GM11168 (cell line): ENCODE measurements around the gene GABBR1.

Experiments
- in situ Hi-C: fragments of 300-500 bp; cut with MboI; formaldehyde crosslinking; loops from one replicate; pipeline ENCODE4 v1.12.0; 2022; ENCODE audit warnings: low sequenced_read_pairs; ENCODE audit not compliant: unreplicated experiment

GABBR1 gene

DNA sequence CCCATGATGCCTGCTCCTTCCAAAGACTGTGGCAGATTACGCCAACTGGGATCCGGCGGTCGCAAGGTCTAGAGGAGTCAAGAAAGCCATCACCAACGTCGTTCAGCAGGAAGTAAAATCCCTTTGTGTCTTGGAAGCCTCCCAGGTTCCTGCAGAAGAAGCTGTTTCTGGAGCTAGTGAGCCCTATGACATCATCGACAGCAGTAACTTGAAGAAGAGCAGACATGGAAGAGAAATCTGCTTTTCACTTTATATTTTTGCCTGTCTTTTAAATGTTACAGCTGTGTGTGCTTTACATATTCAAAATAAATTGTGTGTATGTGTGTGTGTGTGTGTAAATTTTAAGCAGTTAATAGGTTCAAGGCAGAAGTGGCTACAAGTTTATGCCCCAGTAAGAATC, 55.4 kb downstream of the GABBR1 start:
- in situ Hi-C loops: no loop called here

DNA sequence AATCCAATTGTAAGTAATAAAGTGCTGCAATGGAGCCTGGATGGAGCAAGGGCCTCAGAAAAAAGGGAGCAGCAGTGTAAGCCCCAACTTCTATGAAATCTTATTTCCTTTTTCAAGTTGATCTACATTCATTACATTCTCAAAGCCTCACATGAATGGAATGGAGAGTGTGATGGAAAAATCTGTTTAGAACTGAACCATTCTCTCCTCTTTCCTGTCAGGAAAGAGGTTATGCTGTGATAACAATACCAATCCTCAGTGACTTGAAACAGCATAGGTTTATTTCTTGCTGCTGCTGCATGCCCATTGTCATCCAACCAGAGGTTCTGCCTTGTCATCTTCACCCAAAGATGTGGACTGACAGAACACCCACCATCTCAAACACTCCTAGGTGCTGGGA, 56.9 kb downstream of the GABBR1 start:
- in situ Hi-C loops: no loop called here

DNA sequence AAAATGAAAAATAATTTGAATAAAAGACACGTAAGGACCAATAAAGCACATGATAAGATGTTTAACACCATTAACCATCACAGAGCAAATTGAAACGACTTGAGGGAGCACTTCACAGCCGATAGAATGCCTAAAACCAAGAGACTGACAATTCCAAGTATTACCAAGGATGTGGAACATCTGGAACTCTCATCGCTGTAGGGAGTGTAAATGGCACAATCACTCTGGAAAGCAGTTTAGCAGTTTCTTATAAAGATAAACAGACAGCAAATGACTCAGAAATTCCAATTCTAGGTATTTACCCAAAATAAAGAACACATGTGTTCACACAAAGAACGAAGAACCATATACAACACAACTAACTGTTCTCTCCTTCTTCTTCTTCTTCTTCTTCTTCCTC, 65.0 kb downstream of the GABBR1 start:
- in situ Hi-C loops: no loop called here

DNA sequence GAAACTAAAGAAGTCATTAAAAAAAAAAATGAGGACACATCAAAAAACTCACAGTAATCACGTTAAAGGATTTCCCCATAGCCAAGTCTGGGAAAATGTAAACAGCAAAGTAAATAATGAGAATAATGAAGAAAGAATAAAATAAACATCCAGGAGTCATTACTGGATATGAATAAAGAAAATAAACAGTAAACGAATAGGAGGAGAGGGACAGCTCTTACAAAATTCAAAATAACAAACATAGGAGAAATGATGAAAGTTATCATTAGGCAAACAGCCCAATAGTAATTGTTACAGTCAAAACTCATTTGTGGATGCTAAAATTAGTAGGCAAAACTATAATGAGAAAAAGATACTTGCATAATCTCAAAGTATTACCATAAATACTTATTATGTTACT, 65.4 kb downstream of the GABBR1 start:
- in situ Hi-C loops: no loop called here

DNA sequence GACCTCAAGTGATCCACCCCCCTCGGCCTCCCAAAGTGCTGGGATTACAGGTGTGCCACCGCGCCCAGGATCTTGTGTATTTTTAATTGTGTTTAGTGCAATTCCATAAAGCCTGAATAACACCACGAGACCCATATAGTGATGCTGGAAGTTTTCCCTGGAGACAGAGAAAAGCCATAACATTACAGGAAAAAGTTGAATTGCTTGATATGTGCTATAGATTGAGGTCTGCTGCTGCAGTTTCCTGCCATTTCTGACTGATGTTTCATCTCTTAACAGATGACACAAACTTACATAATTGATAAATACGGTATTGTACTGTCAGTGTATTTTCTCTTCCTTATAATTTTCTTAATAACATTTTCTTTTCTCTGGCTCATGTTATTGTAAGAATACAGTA, 66.1 kb downstream of the GABBR1 start:
- in situ Hi-C loops: no loop called here

DNA sequence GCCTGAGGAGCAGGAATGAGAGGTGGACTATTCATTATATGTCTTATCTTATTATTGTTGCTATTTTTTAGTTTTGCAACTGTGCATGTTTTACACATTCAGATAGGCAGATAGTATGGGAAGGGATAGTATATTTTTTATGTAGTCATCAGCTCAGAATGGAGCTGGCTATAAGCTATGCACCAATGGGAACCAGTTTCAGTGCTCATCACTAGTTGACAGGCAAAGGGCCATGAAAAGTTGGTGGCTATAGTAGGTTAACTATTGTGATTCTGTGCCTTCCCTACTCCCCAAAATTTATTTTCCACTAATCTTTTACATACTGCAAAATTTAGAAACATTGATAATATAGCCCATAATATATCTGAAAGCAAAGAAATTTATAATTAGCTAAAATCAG, 68.1 kb downstream of the GABBR1 start:
- in situ Hi-C loops: no loop called here

DNA sequence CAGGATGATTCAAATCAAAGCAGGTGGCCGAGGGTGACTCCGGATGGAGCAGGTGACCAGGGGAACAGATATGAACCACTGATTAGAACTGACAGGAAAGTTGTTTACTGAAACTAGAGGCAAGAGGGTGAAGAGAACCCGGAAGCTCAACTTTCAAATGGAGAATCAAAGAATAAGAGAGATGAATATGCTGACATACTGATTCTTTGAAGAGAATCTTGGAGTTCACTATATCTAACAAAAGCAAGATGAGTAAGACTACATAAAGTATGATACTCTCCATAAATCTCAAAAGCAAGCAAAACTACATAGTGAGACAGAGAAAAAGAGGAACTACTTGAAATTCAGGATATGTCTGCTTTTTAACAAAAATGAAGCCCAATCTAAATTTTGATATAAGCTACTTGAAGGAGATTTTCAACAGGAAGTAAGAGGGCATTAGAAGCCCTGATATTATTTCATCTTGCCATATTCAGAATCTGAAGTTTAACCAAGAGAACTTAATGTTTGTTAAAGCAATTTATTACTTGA, 69.5 kb downstream of the GABBR1 start:
- in situ Hi-C loops: no loop called here

DNA sequence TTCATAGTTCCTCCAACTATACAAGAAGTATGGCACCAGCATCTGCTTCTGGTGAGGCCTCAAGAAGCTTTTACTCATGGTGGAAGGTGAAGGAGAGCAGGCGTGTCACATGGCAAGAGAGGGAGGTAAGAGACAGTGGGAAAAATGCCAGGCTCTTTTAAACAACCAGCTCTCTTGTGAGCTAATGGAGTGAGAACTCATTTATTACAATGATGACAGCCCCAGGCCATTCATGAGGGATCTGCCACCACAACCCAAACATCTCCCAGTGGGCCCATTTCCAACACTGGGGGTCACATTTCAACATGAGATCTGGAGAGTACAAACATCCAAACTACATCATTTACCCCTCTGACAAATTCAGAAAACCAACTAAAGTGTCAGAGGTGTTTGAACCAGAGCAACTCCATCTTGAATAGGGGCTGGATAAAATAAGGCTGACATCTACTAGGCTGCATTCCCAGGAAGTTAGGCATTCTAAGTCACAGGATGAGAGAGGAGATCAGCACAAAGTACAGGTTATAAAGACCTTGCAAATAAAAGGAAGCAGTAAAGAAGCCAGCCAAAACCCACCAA, 71.3 kb downstream of the GABBR1 start:
- in situ Hi-C loops: no loop called here

DNA sequence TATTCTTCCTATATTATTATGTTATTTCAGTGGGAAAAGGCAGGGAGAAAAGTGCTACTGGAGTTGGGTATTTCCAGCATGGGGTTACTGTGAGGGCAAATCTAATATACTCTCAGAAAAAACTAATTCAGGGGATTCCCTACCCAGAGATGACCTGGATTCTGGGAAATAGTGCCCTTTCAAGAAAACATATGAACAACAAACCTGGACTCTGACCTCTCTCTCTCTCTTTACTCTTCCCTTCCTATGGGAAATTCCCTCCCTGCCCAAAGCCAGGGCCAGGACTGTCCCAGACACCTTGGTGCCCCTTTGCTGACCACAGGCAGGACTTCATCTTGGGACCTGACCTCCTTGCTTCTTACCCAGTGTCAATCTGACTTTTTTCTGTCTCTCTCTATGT, 71.9 kb downstream of the GABBR1 start:
- in situ Hi-C loops: no loop called here

DNA sequence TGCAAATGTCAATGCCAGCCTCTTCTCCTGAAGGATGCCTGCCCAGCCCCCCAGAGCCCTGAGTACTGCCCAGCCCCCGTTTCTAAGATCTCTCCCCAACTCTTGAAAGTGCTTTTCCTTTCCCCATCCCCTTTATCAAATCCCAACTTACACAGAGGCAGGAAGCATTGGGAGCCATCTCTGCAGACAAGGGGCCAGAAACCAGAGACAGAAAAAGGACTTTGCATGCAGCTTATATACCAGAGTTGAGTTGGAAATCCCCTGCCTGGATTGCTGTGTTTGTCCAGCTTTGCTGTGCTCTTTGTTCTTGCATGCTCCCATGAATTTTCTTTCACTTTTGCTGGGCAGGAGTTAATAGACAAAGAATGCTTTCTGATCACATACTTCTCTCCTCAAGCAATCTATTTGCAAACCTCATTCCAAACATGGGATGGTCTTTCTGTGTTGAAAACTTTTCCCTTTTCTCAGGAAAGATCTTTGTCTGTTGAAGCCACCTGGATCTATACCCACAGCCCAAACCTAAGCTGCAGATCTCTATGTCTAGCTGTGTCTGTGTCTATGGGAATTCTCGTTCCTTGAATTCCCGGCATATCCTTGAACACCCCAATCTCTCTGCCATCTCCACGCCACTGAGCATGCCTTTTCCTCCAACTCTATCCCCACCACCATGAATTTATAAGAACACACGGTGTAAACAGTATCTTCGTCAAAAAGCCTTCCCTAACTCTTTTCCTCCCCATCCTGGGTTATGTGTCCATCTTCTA, 73.3 kb downstream of the GABBR1 start, which contains the start of gene UBD:
TSS of gene UBD (minus strand) at position 209 of the 764 bp plus-strand sequence. CDS start at position 178, 31 bp downstream.
- in situ Hi-C loops: no loop called here

DNA sequence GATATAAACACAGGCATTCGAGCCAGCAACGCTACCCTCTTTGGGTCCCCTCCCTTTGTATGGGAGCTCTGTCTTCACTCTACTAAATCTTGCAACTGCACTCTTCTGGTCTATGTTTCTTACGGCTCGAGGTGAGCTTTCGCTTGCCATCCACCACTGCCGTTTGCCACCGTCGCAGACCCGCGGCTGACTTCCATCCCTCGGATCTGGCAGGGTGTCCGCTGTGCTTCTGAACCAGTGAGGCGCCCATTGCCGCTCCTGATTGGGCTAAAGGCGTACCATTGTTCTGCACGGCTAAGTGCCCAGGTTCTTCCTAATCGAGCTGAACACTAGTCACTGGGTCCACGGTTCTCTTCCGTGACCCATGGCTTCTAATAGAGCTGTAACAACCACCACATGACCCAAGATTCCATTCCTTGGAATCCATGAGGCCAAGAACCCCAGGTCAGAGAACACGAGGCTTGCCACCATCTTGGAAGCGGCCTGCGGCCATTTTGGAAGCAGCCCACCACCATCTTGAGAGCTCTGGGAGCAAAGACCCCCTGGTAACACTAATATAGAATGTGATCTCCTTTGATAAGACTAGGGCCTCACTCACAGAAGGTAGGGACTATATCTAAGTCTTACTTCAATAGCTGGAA, 74.4 kb downstream of the GABBR1 start:
- in situ Hi-C loops: no loop called here

DNA sequence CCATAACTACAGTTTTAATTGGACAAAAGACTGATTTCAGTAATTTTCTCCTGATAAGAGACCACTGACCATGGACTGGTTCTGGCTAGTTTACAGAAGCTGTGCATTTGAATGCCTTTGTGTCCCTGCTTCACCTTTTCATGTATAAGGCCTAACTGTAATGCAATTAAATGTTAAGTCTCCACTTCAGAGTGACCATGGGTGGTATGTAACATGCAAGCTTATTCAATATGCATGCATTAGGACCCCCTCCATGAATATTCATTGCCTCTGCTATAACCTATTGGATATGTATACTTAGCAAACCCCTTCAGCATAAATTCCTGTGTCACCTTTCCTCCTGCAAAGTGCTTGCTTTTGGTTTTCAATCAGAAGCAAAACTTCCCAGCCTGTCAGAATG, 75.7 kb downstream of the GABBR1 start:
- in situ Hi-C loops: no loop called here

DNA sequence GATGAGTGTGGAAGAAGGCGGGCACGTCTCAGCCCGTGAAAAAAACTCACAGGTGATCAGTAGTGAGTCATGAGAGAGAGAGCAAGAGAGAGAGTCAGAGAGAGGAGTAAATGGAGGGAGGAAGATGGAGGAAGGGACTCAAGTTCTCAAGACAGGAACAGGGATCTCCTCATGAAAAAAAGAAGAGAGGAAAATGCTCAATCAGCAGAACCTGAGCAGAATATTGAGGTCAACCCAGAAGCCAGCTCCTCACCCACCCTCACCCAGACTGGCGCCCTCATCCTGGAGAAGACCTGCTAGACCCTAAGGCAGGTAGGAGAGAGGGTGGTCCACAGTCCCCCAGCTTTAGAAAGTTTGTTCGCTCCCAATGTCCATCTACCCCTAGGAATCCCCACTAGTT, 78.2 kb downstream of the GABBR1 start:
- in situ Hi-C loops: no loop called here

DNA sequence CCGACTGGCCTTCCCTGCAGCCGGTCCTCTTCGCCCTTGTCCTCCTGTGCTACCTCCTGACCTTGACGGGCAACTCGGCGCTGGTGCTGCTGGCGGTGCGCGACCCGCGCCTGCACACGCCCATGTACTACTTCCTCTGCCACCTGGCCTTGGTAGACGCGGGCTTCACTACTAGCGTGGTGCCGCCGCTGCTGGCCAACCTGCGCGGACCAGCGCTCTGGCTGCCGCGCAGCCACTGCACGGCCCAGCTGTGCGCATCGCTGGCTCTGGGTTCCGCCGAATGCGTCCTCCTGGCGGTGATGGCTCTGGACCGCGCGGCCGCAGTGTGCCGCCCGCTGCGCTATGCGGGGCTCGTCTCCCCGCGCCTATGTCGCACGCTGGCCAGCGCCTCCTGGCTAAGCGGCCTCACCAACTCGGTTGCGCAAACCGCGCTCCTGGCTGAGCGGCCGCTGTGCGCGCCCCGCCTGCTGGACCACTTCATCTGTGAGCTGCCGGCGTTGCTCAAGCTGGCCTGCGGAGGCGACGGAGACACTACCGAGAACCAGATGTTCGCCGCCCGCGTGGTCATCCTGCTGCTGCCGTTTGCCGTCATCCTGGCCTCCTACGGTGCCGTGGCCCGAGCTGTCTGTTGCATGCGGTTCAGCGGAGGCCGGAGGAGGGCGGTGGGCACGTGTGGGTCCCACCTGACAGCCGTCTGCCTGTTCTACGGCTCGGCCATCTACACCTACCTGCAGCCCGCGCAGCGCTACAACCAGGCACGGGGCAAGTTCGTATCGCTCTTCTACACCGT, 79.5 kb downstream of the GABBR1 start:
- in situ Hi-C loops: no loop called here

DNA sequence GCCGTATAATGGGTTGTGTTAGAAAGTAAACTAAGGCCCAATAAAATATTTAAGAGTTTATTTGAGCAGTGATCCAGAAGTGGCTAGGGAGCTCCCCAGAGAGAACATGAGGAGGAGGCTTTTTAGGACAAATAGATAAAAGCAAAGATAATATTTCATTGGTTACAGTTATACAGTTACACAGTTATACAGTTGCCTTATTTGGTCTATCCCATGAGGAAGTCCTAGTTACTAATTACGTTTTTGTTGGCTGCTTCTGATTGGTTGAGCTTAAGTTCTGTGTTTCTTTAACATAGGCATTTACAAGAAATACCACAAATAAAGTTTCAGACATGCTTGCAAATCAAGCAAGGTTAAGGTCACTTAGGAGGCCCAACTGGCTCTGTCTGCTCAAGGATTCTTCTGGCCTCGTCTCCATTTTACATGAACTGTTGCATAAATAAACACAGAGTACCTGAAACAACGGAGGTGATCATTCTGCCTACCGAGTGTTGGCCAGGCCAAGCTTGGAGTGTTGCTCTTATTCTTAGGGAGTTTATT, 80.4 kb downstream of the GABBR1 start:
- in situ Hi-C loops: no loop called here

DNA sequence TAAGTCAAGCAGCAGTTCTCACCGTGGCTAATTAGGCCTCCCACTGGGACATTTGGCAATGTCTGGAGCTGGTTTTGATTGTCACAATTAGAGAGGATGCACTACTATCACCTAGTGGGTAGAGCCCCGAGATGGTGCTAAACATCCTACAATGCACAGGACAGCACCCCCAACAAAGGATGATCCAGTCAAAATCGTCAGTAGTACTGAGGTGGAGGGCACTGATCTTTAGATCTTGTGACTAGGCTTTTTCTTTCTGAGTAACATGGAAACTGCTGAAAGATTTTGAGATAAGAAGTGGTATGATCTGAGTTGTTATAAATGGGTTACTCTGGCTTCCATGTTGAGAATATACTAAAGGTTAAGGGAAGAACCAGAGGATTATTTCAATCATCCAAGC, 85.4 kb downstream of the GABBR1 start:
- in situ Hi-C loops: no loop called here

DNA sequence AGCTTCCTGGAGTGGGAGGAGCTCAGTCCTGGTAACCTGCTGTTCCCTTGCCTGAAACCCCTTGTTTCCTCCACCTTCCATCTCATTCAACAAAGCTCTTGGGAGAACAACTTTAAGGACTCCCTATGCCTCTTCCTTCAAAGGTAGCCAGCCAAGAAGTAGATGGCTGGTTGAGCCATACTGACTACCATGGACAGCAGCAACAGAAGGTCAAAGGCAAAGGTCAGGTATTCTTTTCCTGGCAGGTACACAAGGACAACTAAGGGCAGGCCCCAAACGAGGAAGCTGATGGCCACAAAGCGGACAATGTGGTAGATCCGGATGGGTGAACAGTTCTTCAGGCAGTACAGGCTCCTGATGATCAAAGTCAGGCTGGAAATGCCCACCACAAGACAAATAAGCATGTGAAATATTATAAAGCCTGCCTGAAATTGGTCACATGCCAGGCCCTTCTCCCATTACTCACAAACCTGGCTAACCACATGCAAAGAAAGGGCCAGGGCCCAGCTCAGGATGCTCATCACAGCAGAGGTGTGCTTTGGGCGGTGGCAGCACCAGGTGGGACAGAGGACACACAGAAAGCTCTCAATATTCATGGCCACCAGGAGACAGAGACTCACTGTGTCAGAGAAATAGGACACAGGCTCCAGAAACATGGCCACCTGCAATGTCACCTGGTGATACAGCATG, 95.1 kb downstream of the GABBR1 start:
- in situ Hi-C loops: no loop called here

DNA sequence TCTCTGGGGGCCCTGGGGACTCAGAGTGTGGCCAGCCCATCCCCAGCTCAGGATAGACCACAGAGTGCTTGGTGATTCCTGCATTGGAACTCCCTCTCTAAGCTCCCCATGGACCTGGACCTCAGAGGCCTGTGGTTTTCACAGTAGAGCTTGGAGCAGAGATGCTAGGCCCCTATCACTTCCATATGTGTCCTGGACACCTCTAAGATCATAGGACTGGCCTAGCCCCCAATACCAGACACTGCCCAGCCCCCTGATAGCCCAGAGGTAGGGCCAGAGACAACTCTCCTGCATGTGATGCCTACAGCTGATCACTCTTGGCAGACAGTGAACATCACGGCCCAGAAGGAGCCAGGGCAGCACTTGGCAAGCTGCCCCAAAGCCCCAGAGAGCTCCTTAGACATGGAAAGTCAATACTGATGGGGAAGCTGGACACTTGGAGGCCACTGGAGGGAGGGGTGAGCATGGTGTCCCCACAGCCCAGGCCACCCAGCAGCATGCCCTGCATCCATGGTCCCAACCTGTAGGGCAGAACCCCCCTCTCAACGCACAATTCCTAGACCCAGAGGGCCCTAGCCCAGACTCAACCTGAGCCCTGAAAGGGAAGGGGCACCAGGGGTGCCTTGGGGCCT, 100.5 kb downstream of the GABBR1 start:
- in situ Hi-C loops: no loop called here

DNA sequence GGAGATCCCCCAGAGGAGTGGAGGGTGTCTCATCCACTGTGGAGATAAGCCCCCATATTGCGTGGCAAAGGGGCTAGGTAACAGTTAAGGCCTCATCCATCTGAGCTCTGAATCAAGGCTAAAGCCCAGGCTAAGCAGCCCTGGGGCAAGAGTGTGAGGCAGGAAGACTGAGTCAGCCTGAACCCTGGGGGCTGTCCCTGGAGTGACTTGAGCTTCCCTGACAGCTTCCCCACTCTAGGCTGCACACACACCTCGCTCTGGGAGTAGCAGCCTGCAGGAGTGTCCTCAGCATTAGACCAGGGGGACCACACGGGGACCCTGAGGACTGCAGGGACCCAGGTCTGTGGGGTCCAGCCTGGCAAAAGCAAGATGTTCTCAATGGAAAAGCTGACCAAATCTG, 101.3 kb downstream of the GABBR1 start:
- in situ Hi-C loops: no loop called here
